H1 (cell line): ENCODE measurements around the gene GNAO1. TPM values are rescaled to one million over a fixed set of nuclear protein-coding genes. Genes with fewer than 3 reads are reported as not detected.
A peak's percentile ranks its signal among the peaks of the same experiment; 100 is the strongest.

Experiments
- ASH2L ChIP-seq: fragments of 200-600, 300-600 bp; sonication (generic); IDR thresholded peaks from one replicate; pipeline ENCODE4 v1.7.1; 2017; ENCODE audit warnings: low read length
- CHD1 ChIP-seq: IDR thresholded peaks from 2 replicates; pipeline ENCODE4 v1.6.1; 2012; ENCODE audit warnings: low read depth, low read length, improper control_type of control experiment
- CHD2 ChIP-seq: IDR thresholded peaks from 2 replicates; pipeline ENCODE4 v1.6.1; 2012; ENCODE audit warnings: low read length, improper control_type of control experiment
- CTBP2 ChIP-seq: IDR thresholded peaks from 2 replicates; pipeline ENCODE4 v1.7.0; 2011; ENCODE audit warnings: borderline replicate concordance, mild to moderate bottlenecking, moderate library complexity, mixed read lengths, low read length; ENCODE audit not compliant: insufficient read depth, insufficient read length
- KDM5A ChIP-seq: fragments of 200-600 bp; IDR thresholded peaks from 2 replicates; pipeline ENCODE4 v1.7.1; 2012; ENCODE audit warnings: mild to moderate bottlenecking, low read length, inconsistent platforms, mixed read lengths
- RBBP5 ChIP-seq: IDR thresholded peaks from 2 replicates; pipeline ENCODE4 v1.7.1; 2012; ENCODE audit warnings: low read depth, mild to moderate bottlenecking, inconsistent platforms, low read length, moderate library complexity, borderline replicate concordance
- SAP30 ChIP-seq: fragments of 300-600 bp; sonication (generic); IDR thresholded peaks from 2 replicates; pipeline ENCODE4 v1.7.1; 2012; ENCODE audit warnings: low read length, moderate library complexity, mild to moderate bottlenecking, inconsistent platforms; ENCODE audit not compliant: insufficient read depth, insufficient replicate concordance
- SIN3A ChIP-seq, 2 experiments: IDR thresholded peaks in 1 of 2; conservative IDR thresholded peaks in 1 of 2; 2 replicates each; pipeline ENCODE4 v1.6.1; 2011 to 2012; ENCODE audit warnings: low read length in 2 of 2, improper control_type of control experiment in 1 of 2, low read depth in 1 of 2, mild to moderate bottlenecking in 1 of 2
- TAF1 ChIP-seq: IDR thresholded peaks from 2 replicates; pipeline ENCODE4 v1.6.1; 2011; ENCODE audit warnings: mild to moderate bottlenecking, low read depth, low read length
- polyA plus RNA-seq, 7 experiments: library from polyadenylated mRNA; depleted of rRNA in 3 of 7; stranded (reverse) in 5 of 7; unstranded in 2 of 7; fragments of >200 nt in 5 of 7; fragments of 200-250 nt in 2 of 7; gene quantifications; 1 replicate in 5 of 7; 2 replicates in 1 of 7; 4 replicates in 1 of 7; pipeline versions ENCODE4 v1.2.1 to v1.2.3, GENCODE V29; 2011 to 2013; ENCODE audit warnings: missing spikeins in 2 of 7, mixed read lengths in 2 of 7
- total RNA-seq: library from RNA; stranded (reverse); fragmentation: NEBNext Ultra II Directional; extraction: Animal tissue kit (Norgen Biotek cat#: 25700); gene quantifications from 2 replicates; pipeline ENCODE4 v1.2.1, GENCODE V29; 2021
- TF ChIP-seq, protein P1 (sequence below): IDR thresholded peaks from 2 replicates; pipeline ENCODE4 v1.6.1; 2012; ENCODE audit warnings: inconsistent platforms

The GNAO1 gene
- total and polyA plus RNA-seq, 2 of the 8 experiments (the other 6 are each of a cell fraction or from before 2014, with no cell fraction given) = 6.7 to 34.4 TPM

DNA sequence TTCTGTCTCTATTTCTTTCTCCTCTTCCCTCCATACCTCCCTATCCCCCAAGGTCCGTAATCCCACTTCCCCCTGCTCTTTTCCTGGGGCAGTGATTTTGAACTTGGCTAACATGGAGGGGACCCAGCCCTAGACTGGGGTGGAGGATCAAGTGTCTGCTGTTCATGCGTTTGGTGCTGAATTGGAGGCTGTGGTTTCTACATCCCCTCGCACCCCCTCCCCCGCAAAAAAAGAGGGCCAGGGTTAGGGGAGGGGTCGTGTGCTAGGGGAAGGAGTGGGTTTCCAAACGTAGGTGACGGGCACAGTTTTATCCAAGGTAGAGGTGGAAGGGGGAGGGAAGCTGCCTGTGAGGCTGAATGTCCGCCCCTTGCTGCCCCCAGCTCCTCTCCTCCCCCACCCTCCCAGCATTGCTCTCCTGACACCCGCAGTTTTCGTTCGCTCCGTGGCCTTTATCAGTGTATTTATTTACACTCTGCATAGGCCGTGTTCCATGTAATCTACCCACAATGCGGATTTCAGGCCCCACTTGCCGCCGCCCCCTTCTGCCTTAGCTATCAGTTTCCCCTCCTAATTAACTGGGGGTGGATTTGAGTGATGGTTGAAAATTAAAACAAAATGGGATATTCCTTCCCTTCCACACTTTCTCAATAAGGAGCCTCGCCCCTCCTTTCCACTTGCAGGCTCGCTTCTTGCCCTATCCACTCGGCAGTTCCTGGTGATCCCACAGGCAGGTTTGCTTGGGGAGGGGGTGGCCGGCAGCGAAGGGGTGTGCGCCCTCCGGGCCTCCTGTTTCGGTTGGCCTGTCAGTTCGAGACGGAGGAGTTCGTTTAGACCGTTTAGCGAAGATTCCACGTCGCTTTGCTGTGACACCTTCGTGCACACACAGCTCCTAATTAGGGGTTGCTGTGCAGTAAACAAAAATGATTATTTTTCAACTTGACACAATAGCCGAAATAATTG lies 2.0 kb downstream of the GNAO1 start (continued):
- TF ChIP-seq CTBP2 (no peak), SIN3A (conservative IDR thresholded peaks at IDR 0.05 in 1 of 2, IDR thresholded peaks at IDR 0.05 in 1 of 2; ENCODE audit: low read depth in 1 of 2, low read length in 2 of 2) (peak; percentile 72 to 86; a peak in 2 of 4 replicates), RBBP5 (0 out of 2 replicates have a peak, but pooled peaks have one; percentile 5), SAP30 (peak; percentile 59), CHD2 (no peak), ASH2L (no peak), KDM5A (no peak), CHD1 (no peak), TAF1 (no peak)
- TF ChIP-seq, protein P1, sequence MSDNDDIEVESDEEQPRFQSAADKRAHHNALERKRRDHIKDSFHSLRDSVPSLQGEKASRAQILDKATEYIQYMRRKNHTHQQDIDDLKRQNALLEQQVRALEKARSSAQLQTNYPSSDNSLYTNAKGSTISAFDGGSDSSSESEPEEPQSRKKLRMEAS = no peak
